Effector memory CD4-positive, alpha-beta T cell (primary cell): ENCODE results near the gene SLC2A14.
"Not testable (repeated sequence)": the region's sequence is repeated elsewhere in the genome, so short reads cannot be mapped to it uniquely, and the experiment has no call there.

Source experiments
- DNase-seq, 3 donors: peaks; one replicate each; pipeline ENCODE4 v3.0.0-alpha.2; 2020
- H3K27ac ChIP-seq: 2 replicates; pipeline ENCODE4 v1.7.0; 2013; ENCODE audit warnings: mild to moderate bottlenecking, low read length, moderate library complexity; ENCODE audit not compliant: insufficient read depth, poor library complexity, severe bottlenecking
- H3K27me3 ChIP-seq: replicated peaks from 2 replicates; pipeline ENCODE4 v1.7.0; 2013; ENCODE audit warnings: mild to moderate bottlenecking, low read length; ENCODE audit not compliant: insufficient read depth, control insufficient read depth, poor library complexity, severe bottlenecking
- H3K36me3 ChIP-seq: 2 replicates; pipeline ENCODE4 v1.7.0; 2013; ENCODE audit warnings: mild to moderate bottlenecking, low read length, moderate library complexity; ENCODE audit not compliant: control insufficient read depth, insufficient read depth
- H3K4me1 ChIP-seq: 2 replicates; pipeline ENCODE4 v1.7.0; 2013; ENCODE audit warnings: low read length, mild to moderate bottlenecking; ENCODE audit not compliant: control insufficient read depth, insufficient read depth, poor library complexity, severe bottlenecking
- H3K4me3 ChIP-seq: 2 replicates; pipeline ENCODE4 v1.7.0; 2013; ENCODE audit warnings: low read length, low read depth, mild to moderate bottlenecking; ENCODE audit not compliant: insufficient read depth, poor library complexity, severe bottlenecking
- H3K9me3 ChIP-seq: 2 replicates; pipeline ENCODE4 v1.7.0; 2013; ENCODE audit warnings: mild to moderate bottlenecking, low read length, moderate library complexity; ENCODE audit not compliant: control insufficient read depth

Gene SLC2A14

DNA sequence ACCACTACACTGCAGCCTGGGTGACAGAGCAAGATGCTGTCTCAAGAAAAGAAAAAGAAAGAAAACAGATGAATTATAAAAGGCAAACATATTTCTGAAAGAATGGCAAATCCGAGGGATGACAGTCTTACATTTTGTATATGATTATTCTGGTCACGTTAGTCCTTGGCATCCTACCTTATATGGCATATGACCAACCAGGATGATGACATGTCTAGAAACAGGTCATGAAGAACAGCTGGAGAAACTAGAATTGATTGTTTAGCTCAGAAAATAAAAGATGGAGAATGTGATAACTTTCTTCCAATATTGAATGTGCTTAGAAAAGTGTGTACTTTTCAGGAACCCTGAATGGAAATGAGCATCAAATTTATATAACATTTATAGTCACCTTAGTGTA is 19.2 kb downstream of the SLC2A14 start:
- no peaks in the 10 kb centered on the region for H3K36me3 ChIP-seq
- H3K4me3 ChIP-seq, result no peak overlapping the region
- H3K9me3 ChIP-seq, result no peaks in the 10 kb centered on the region
- no peaks in the 10 kb centered on the region for H3K4me1 ChIP-seq
- no peak overlapping the region for H3K27ac ChIP-seq
- DNase-seq, result no peak
- no peaks in the 10 kb centered on the region for H3K27me3 ChIP-seq

DNA sequence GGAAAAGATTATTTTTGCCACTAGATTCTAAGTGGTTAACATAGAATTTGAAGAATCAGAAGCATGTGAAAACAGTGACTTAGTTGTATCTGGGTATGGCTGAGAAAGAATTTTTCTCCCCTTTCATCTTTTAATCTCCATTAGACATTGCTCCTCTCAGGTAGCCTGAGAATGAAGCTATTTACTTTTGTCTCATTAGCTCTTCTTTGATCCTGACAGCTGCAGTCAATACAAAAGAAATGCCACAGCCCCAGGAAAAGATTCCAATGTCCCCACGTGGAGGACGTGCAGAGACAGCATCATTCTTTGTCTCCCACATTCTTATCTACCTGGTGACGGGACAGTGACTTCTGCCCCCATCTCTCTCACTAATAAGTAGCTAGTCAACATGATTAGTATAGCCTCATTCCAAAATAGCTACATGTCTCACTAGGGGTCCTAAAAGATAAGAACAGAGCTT is 21.1 kb downstream of the SLC2A14 start:
- not testable (repeated sequence) for DNase-seq, H3K9me3 ChIP-seq, H3K27me3 ChIP-seq, H3K36me3 ChIP-seq, H3K27ac ChIP-seq, H3K4me1 ChIP-seq, H3K4me3 ChIP-seq

DNA sequence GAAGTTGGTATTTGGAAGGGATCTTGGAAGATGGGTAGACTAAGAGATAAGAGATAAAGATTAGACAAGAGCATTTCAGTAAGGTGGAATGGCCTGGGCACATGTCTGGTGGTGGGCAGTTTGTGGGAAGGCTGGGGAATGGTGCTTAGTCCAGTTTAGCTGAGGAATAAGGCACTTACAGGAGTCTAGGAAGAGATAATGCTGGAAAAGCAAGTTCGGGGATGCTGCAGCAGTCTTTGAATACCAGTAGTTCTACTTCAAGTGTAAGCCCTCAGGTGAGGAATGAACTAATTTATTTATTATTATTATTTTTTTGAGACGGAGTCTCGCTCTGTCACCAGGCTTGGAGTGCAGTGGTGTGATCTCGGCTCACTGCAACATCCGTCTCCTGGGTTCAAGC is 22.6 kb downstream of the SLC2A14 start:
- H3K9me3 ChIP-seq, H3K4me1 ChIP-seq, H3K27ac ChIP-seq, H3K36me3 ChIP-seq, DNase-seq, H3K4me3 ChIP-seq, H3K27me3 ChIP-seq: not testable (repeated sequence)

DNA sequence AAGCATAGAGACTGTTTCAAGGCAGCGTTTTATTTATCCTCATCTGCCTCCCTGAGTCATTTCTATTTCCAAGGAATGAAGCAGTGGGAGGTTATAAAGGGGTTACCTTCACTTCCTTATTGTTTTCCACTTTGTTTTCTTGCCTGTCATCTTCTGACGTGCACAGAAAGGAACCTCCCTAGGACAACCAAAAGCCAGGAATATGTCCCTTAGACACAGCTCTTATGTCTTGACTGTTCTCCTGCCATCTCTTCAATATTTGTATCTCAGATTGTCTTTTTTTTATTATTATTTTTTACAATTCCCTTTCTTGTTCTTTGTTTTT is 24.7 kb downstream of the SLC2A14 start:
- DNase-seq, H3K9me3 ChIP-seq, H3K27me3 ChIP-seq, H3K4me3 ChIP-seq, H3K4me1 ChIP-seq, H3K27ac ChIP-seq, H3K36me3 ChIP-seq: not testable (repeated sequence)

DNA sequence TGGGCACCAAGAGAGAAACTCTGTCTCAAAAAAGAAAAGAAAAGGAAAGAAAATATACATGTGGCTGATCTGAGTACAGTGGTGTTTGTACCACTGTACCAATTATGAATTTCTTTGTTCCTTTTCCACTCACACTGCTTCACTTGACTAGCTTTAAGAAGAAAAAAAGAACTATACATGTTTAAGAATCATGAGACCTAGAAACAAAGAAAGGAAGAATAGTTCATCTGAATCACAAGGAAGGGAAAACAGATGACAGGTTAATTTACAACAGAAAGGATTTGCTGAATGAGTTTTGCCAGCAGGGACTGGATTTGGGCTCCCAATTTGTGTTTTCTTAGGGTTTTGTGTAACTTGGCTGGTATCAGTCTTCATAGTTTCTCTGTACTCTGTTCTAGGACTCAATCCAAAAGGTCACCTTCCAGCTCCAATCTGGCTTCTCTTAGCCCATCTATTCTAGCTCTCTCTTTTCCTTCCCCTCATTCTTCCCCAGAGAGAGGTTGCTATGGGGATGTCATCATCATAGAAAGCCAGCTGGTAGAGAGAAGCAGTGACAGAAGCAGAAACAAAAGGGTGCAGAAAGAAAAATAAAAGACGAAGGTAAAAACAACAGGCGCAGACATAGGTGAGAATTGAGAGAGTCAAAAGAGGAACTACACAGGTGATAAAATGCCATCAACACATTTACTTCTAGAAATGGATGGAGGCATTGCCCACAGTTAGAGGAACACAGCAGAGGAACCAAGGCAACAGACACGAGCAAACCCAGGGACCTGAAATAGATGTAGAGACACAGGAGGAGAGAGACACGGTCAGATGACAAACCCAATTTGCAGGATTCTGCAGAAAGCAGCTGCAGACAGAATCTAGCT is 25.3 kb downstream of the SLC2A14 start:
- not testable (repeated sequence) for H3K4me1 ChIP-seq, H3K27ac ChIP-seq, DNase-seq, H3K9me3 ChIP-seq, H3K36me3 ChIP-seq, H3K4me3 ChIP-seq, H3K27me3 ChIP-seq

DNA sequence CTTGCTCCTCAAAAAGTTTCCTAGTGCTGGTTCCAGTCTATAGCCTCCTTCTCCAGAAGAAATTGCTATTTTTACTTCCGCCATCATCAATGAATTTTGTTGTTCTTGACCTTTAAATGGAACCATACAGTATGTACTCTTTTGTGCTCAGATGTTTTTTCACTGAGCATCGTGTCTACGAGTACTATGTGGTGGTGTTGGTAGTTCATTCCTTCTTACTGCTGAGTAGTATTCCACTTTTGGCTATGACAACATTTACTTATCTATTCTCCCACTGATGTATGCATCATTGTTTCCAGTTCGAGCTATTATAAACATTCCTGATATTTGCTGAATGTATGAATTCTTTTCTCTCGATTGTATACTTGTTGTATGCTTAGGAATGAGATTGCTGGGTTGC is 28.6 kb downstream of the SLC2A14 start:
- DNase-seq, result no peak
- Histone ChIP-seq H3K36me3 (no peaks in the 10 kb centered on the region), H3K4me3 (no peak overlapping the region), H3K9me3 (no peaks in the 10 kb centered on the region), H3K27me3 (no peaks in the 10 kb centered on the region), H3K27ac (no peak overlapping the region), H3K4me1 (no peaks in the 10 kb centered on the region)

DNA sequence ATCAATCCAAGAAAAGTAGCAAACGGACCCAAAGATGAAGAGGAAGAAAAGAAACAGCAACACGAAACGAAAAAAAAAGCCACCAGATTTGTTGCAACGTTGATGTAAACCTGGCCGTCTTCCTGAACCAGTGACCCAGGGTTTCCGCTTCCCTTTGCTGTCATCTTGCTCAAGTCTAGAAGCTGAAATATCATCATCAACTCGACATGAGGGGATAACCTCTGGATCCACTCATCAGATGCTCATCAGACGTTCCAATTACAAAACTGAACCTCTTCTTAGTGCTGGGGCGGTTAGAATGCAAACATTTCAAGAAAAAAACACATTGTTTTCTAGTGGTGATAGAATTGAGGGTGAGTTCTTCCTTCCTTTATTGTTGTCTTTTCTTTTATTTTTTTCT is 29.1 kb downstream of the SLC2A14 start:
- not testable (repeated sequence) for H3K36me3 ChIP-seq, H3K4me1 ChIP-seq, H3K9me3 ChIP-seq, H3K4me3 ChIP-seq, DNase-seq, H3K27me3 ChIP-seq, H3K27ac ChIP-seq

DNA sequence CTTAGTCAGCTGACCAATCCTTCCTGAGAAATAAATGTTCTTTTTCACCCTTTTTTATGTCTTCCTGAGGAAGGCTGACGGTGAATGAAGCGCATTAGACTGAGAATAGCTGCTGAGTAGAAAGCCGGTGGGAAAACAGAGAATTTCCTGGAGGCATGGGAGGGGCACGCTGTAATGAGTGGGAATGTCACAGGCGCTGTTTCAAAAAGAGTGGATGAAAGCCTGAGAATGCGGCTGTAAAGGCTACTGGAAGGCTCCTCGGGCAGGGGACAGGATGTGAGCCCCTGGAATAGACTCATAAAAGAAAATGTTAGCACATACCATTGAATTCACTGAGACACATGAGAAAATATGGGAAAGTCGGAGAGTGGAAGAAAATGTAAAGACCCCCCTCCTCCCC is 29.6 kb downstream of the SLC2A14 start:
- H3K36me3 ChIP-seq, H3K9me3 ChIP-seq, H3K4me3 ChIP-seq, H3K4me1 ChIP-seq, H3K27ac ChIP-seq, DNase-seq, H3K27me3 ChIP-seq: not testable (repeated sequence)

DNA sequence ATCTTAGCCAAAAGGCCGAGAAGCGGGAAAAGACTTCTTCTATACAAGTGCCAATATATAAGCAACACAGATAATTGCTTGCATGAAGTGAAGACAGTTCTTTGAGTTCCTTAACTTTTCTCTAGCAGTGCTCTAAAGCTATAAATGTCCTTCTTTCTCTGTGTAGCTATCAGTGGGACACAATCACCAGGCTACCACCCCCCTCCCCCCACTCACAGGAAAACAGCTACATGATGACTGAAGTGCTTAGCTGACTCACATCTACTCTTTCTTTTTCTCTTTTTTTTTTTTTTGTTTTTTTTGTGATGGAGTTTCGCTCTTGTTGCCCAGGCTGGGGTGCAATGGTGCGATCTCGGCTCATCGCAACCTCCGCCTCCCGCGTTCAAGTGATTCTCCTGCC is 30.3 kb downstream of the SLC2A14 start:
- H3K9me3 ChIP-seq, H3K4me1 ChIP-seq, H3K27me3 ChIP-seq, H3K4me3 ChIP-seq, H3K36me3 ChIP-seq, H3K27ac ChIP-seq, DNase-seq: not testable (repeated sequence)

DNA sequence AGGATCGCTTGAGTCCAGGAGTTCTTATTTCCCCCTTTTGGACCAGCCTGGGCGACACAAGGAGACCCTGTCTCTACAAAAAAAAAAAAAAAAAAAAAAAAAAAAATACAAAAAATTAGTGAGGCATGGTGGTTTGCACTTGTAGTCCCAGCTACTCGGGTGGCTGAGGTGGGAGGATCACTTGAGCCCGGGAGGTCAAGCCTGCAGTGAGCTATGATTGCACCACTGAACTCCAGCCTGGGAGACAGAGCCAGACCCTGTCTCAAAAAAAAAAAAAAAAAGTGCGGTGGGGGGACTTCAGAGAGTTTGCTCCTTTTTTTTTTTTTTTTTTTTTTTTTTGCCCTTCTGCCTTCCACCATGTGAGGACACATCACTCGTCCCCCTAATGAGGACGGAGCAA is 32.9 kb downstream of the SLC2A14 start:
- not testable (repeated sequence) for H3K4me1 ChIP-seq, H3K36me3 ChIP-seq, H3K4me3 ChIP-seq

More for the DNA sequence above, 32.9 kb downstream of the SLC2A14 start:
- not testable (repeated sequence) for H3K27ac ChIP-seq, DNase-seq, H3K9me3 ChIP-seq, H3K27me3 ChIP-seq
